ENCODE results near the gene DEGS2. TPM values are rescaled to one million over a fixed set of nuclear protein-coding genes. Genes with fewer than 3 reads are reported as not detected.
A peak's percentile ranks its signal among the peaks of the same experiment; 100 is the strongest.

DEGS2 gene
- total and polyA plus RNA-seq, 2 of the 13 experiments (the other 11 are each of a cell fraction or from before 2014, with no cell fraction given), result 0.09 TPM

DNA sequence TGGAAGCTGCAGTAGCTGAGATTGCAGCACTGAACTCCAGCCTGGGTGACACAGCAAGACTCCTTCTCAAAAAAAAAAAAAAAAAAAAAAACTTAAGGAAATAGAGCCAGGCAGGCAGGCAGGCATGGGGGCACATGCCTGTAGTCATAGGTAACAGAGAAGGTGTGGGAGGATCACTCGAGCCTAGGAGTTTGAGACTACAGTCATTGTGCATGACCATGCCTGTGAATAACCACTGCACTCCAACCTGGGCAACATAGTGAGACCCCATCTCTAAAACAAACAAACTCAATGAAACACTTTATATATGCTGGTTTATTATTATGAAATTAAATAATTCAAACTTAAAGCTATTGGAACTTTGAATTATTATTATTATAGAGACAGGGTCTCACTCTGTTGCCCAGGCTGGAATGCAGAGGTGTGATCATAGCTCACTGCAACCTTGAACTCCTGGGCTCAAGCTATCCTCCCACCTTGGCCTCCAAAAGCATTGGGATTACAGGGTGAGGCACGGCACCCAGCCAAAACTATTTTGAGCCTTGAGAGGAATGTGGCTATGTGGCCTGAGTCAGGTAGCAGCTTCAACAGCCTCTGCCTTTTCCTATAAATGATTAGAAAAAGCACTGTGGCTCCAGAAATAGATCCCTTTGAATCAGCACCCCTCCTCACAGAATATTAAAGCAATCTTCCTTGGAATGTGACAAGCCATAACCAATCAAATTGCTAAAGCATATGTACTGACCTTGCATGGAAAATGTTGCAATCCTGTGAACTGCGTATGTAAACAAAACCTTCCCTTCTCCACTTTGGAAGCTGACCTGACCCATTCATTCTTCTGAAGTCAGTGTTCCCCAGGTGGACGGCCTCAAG is 44.8 kb upstream of the DEGS2 start (continued):
- TF ChIP-seq KDM2A (CRISPR knock-in tag; IDR thresholded peaks at IDR 0.05; ENCODE audit: borderline replicate concordance, low read depth) (0 out of 2 replicates have a peak, but pooled peaks have one; percentile 19), KAT2B (IDR thresholded peaks at IDR 0.05; ENCODE audit: borderline replicate concordance, low read depth, low read length) (no peak), ISL2 (CRISPR knock-in tag; IDR thresholded peaks at IDR 0.05) (peak; percentile 86), FOSL2 (CRISPR knock-in tag; IDR thresholded peaks at IDR 0.05) (no peak), NFYB (CRISPR knock-in tag; IDR thresholded peaks at IDR 0.05) (peak; percentile 67), ZNF749 (CRISPR knock-in tag; IDR thresholded peaks at IDR 0.05; ENCODE audit: borderline replicate concordance) (no peak), RCOR2 (CRISPR knock-in tag; IDR thresholded peaks at IDR 0.05) (peak; percentile 78), NR2F2 (IDR thresholded peaks at IDR 0.05; ENCODE audit: borderline replicate concordance, low read depth) (peak; percentile 78), PRPF4 (IDR thresholded peaks at IDR 0.05; ENCODE audit: low read depth, low read length, poor library complexity, severe bottlenecking) (no peak), ZNF720 (CRISPR knock-in tag; IDR thresholded peaks at IDR 0.05) (no peak), ZNF619 (CRISPR knock-in tag; IDR thresholded peaks at IDR 0.05) (no peak), XBP1 (CRISPR knock-in tag; IDR thresholded peaks at IDR 0.05) (no peak), ZUFSP (CRISPR knock-in tag; IDR thresholded peaks at IDR 0.05; ENCODE audit: borderline replicate concordance) (no peak), ZNF746 (CRISPR knock-in tag; IDR thresholded peaks at IDR 0.05) (peak; percentile 55; the same call in 1 of the 2 replicates), ZNF629 (CRISPR knock-in tag; conservative IDR thresholded peaks at IDR 0.05) (peak; percentile 45; the same call in 1 of the 2 replicates)
- TF ChIP-seq, protein P1, sequence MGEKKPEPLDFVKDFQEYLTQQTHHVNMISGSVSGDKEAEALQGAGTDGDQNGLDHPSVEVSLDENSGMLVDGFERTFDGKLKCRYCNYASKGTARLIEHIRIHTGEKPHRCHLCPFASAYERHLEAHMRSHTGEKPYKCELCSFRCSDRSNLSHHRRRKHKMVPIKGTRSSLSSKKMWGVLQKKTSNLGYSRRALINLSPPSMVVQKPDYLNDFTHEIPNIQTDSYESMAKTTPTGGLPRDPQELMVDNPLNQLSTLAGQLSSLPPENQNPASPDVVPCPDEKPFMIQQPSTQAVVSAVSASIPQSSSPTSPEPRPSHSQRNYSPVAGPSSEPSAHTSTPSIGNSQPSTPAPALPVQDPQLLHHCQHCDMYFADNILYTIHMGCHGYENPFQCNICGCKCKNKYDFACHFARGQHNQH (CRISPR knock-in tag; IDR thresholded peaks at IDR 0.05), result peak; percentile 72; the same call in 1 of the 2 replicates
- TF ChIP-seq, protein P2, sequence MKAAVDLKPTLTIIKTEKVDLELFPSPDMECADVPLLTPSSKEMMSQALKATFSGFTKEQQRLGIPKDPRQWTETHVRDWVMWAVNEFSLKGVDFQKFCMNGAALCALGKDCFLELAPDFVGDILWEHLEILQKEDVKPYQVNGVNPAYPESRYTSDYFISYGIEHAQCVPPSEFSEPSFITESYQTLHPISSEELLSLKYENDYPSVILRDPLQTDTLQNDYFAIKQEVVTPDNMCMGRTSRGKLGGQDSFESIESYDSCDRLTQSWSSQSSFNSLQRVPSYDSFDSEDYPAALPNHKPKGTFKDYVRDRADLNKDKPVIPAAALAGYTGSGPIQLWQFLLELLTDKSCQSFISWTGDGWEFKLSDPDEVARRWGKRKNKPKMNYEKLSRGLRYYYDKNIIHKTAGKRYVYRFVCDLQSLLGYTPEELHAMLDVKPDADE (CRISPR knock-in tag; IDR thresholded peaks at IDR 0.05), result no peak
- TF ChIP-seq, protein P3, sequence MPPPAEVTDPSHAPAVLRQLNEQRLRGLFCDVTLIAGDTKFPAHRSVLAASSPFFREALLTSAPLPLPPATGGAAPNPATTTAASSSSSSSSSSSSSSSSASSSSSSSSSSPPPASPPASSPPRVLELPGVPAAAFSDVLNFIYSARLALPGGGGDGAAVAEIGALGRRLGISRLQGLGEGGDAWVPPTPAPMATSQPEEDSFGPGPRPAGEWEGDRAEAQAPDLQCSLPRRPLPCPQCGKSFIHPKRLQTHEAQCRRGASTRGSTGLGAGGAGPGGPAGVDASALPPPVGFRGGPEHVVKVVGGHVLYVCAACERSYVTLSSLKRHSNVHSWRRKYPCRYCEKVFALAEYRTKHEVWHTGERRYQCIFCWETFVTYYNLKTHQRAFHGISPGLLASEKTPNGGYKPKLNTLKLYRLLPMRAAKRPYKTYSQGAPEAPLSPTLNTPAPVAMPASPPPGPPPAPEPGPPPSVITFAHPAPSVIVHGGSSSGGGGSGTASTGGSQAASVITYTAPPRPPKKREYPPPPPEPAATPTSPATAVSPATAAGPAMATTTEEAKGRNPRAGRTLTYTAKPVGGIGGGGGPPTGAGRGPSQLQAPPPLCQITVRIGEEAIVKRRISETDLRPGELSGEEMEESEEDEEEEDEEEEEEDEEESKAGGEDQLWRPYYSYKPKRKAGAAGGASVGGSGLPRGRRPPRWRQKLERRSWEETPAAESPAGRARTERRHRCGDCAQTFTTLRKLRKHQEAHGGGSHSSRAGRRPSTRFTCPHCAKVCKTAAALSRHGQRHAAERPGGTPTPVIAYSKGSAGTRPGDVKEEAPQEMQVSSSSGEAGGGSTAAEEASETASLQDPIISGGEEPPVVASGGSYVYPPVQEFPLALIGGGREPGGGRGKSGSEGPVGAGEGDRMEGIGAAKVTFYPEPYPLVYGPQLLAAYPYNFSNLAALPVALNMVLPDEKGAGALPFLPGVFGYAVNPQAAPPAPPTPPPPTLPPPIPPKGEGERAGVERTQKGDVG (CRISPR knock-in tag; IDR thresholded peaks at IDR 0.05; ENCODE audit: borderline replicate concordance), result no peak
- TF ChIP-seq, protein P4, sequence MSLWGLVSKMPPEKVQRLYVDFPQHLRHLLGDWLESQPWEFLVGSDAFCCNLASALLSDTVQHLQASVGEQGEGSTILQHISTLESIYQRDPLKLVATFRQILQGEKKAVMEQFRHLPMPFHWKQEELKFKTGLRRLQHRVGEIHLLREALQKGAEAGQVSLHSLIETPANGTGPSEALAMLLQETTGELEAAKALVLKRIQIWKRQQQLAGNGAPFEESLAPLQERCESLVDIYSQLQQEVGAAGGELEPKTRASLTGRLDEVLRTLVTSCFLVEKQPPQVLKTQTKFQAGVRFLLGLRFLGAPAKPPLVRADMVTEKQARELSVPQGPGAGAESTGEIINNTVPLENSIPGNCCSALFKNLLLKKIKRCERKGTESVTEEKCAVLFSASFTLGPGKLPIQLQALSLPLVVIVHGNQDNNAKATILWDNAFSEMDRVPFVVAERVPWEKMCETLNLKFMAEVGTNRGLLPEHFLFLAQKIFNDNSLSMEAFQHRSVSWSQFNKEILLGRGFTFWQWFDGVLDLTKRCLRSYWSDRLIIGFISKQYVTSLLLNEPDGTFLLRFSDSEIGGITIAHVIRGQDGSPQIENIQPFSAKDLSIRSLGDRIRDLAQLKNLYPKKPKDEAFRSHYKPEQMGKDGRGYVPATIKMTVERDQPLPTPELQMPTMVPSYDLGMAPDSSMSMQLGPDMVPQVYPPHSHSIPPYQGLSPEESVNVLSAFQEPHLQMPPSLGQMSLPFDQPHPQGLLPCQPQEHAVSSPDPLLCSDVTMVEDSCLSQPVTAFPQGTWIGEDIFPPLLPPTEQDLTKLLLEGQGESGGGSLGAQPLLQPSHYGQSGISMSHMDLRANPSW (CRISPR knock-in tag; IDR thresholded peaks at IDR 0.05; ENCODE audit: borderline replicate concordance), result no peak

Measured in HepG2 (cell line).